ENCODE measurements around the gene QRFP. TPM values are rescaled to one million over a fixed set of nuclear protein-coding genes. Genes with fewer than 3 reads are reported as not detected.

The QRFP gene
- total RNA-seq, 6 experiments from 2014 or later = 3.3 TPM; not detected in 5

DNA sequence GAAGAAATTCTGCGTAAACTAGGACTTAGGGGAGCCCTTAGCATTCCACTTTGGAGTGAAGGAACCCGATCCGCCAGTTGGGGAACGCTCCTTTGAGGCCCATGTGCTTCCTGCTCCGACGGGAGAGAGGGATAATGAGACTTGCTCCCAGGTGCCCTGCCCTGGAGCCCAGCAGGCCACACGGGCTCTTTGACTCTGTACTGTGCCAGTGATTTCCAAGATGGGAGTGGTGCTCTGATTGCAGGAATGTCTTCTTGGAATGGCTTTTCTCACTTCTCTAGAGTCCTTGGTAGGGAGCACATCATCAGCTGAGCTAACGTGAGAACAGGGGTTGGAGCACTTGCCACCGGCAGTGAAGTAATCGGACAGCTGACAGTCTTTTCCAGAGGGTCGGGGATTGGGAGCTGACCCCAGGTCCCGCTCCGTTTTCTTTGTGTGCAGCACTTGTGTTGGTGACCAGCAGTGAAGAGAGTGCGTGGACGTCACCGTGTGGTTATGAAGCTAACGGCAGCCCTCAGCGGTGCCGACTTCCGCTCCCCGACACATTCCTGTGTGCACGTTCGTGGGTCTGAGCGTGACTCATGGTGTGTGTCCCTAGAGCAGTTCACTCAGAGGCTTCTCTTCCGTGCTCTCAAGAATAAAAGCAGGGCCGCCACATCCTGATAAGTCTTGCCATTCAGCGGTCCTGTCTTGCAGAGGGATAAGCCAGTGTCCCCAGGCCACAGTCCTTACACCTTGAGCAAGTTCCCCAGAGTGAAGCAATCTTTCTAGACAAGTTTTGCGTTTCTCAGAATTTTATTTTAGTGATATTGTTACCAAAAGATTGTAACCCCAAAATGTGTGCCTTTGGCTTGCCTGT is 35.9 kb downstream of the QRFP start:
- Histone ChIP-seq H3K36me3 (peaks cover 0 to 10% (median 3%) of the 10 kb centered on the region in 4 donors), H3K9me3 (no peaks in the 10 kb centered on the region), H3K27me3 (no peaks in the 10 kb centered on the region), H3K4me3 (no peak overlapping the region), H3K4me1 (peaks cover 0 to 3% (median 0%) of the 10 kb centered on the region in 4 donors), H3K27ac (peak overlapping the region in 2 of 3 donors; percentile 16 to 68)
- DNase-seq (peak in 2 of 3 donors; percentile 68 to 70), ATAC-seq (peak; percentile 70 to 87 (median 82))
- intact Hi-C loops (cut with DNase I) = loop anchor here (5.0 to 10.0 kb wide), 3 partner anchors 86 to 153 kb away; no protein-coding TSS in a partner anchor
- 83% methylated on average over 6 of the region's 28 CpGs for WGBS (ENCODE audit: insufficient coverage, low coverage, low lambda C conversion rate, missing lambda C conversion rate)
- no peak for TF ChIP-seq POLR2A (IDR thresholded peaks at IDR 0.05)
- TF ChIP-seq, protein P1, sequence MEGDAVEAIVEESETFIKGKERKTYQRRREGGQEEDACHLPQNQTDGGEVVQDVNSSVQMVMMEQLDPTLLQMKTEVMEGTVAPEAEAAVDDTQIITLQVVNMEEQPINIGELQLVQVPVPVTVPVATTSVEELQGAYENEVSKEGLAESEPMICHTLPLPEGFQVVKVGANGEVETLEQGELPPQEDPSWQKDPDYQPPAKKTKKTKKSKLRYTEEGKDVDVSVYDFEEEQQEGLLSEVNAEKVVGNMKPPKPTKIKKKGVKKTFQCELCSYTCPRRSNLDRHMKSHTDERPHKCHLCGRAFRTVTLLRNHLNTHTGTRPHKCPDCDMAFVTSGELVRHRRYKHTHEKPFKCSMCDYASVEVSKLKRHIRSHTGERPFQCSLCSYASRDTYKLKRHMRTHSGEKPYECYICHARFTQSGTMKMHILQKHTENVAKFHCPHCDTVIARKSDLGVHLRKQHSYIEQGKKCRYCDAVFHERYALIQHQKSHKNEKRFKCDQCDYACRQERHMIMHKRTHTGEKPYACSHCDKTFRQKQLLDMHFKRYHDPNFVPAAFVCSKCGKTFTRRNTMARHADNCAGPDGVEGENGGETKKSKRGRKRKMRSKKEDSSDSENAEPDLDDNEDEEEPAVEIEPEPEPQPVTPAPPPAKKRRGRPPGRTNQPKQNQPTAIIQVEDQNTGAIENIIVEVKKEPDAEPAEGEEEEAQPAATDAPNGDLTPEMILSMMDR (IDR thresholded peaks at IDR 0.05) = peak in 2 of 4 donors; percentile 12 to 19

DNA sequence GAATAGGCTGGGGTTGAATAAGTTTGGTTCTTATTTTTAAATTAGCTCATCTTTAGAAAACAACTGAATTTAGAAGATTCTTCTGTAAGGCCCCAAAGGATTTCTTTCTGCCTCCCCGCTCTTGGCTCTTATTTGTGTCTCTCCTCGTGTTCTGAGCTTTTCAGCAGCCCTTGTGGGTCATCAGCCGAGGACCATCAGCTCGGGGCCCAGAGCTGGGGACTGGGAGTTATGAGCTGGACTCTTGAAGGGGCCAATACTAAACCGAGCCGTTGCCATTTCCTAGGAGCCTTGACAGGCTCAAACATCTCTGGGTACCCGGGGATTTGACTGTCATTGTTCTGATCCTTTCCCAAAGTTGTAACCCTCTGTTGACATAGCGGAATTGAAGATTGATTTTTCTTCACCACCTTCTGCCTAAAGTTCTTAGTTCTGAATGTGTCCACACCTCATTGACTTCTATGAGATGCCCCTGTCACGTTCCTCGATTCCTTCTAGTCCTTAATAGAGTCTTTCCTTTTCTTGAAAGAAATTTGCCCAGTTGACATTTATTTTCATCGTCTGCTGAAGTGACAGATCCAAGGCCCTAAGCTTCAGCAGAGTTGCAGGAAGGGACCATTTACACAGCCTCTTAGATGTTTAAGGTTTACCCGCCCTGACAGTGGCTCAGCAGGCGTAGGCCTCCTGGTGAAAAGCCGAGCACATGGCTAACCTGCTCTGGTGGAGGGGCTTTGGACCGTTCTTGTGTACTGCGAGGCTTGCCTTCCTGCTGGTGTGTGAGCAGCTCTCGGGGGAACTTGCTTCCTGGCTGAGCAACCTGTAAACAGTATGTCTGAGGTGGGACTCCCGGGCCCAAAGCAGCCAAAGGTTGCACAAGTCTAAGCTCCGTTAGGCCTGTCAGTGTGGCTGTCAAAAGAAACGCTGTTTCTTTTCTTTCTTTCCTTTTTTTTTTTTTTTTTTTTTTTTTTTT is 37.6 kb downstream of the QRFP start:
- H3K36me3 ChIP-seq = peaks cover 0 to 23% (median 5%) of the 10 kb centered on the region in 4 donors
- no peak for ATAC-seq

DNA sequence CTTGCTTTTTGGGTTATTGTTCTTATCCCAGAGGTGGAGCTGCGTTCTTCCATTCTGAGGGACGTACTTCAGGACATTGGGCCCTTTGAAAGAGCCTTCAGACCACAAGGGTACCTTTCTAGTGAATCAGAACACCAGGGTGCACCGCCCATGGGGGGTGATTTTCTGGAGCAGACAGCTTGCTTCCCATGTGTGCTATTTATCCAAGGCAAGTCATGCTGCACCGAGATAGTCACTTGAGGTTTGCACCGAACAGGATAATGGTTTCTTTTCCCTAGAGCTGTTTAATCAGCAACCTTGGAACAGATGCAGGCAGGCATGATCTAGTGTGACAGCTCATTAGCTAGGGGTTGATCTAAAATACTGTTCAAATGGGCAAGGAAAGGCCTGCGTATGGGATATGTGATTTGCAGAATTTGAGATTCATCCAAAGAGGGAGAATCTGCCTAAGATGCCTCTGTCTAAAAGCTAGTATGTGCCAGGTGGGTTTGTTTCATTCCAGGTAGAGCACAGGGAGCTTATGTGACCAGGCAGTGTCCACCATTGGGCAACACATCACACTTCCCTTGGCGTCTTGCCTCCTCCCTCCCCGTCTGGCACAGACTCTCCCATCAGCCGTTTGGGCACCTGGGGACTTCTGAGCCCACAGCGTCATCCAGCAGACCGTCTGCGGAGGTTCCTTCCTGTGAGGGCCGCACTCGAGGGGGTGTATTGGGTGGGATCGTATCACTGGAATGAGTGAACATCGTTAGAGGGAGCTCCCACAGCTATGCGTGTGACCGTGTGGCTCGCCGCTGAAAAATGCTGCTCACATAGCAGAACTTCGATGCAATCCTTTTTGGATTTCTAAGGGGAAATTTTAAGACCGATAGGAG is 38.5 kb downstream of the QRFP start:
- Histone ChIP-seq H3K4me3 (no peak overlapping the region), H3K4me1 (peaks cover 0 to 3% (median 0%) of the 10 kb centered on the region in 4 donors), H3K27ac (no peak overlapping the region), H3K27me3 (no peaks in the 10 kb centered on the region), H3K36me3 (peaks cover 0 to 24% (median 6%) of the 10 kb centered on the region in 4 donors), H3K9me3 (no peaks in the 10 kb centered on the region)
- no peak for TF ChIP-seq POLR2A (IDR thresholded peaks at IDR 0.05)
- TF ChIP-seq, protein P1 (IDR thresholded peaks at IDR 0.05) = no peak
- ATAC-seq = peak; percentile 40 to 61 (median 42)
- intact Hi-C loops (cut with DNase I) = no loop called here
- peak in 1 of 3 donors; percentile 59 for DNase-seq
- 72% methylated on average over 18 of the region's 22 CpGs for WGBS (ENCODE audit: insufficient coverage, low coverage, low lambda C conversion rate, missing lambda C conversion rate)

More for the DNA sequence above, 37.6 kb downstream of the QRFP start:
- Histone ChIP-seq H3K27ac (peak overlapping the region in 1 of 3 donors; percentile 33), H3K27me3 (no peaks in the 10 kb centered on the region), H3K9me3 (no peaks in the 10 kb centered on the region), H3K4me3 (no peak overlapping the region), H3K4me1 (peaks cover 0 to 3% (median 0%) of the 10 kb centered on the region in 4 donors)
- intact Hi-C loops (cut with DNase I) = no loop called here
- no peak for TF ChIP-seq POLR2A (IDR thresholded peaks at IDR 0.05)
- TF ChIP-seq, protein P1 (IDR thresholded peaks at IDR 0.05) = no peak
- 78% methylated on average over 12 of the region's 20 CpGs for WGBS (ENCODE audit: insufficient coverage, low coverage, low lambda C conversion rate, missing lambda C conversion rate)
- no peak for DNase-seq

Measured in right lobe of liver (tissue), 6 donors.